Stimulated activated CD4-positive, alpha-beta T cell treated with anti-CD3 and anti-CD28 coated beads, Interleukin-2, amount 100 ng/mL, for 24 hours (primary cell): Measurements from ENCODE around the gene MYH7.

Experiments
- DNase-seq, 2 donors: peaks; one replicate each; pipeline ENCODE4 v3.0.0-alpha.2; 2020

MYH7 gene

GRCh38 chr14:23385642-23386265 is 49.7 kb downstream of the MYH7 start:
- no peak for DNase-seq

- no peak for DNase-seq
These were observed 50.2 kb downstream of the MYH7 start for GRCh38 chr14:23385244-23385641.

GRCh38 chr14:23384364-23385080 is 50.9 kb downstream of the MYH7 start:
- DNase-seq = no peak

GRCh38 chr14:23382731-23383440 is 52.6 kb downstream of the MYH7 start:
- no peak for DNase-seq

- DNase-seq = no peak
These were observed 53.2 kb downstream of the MYH7 start for GRCh38 chr14:23382276-23382675.

GRCh38 chr14:23381871-23382270 is 53.6 kb downstream of the MYH7 start:
- no peak for DNase-seq

- no peak for DNase-seq
These were observed 54.5 kb downstream of the MYH7 start for GRCh38 chr14:23380976-23381375.

GRCh38 chr14:23380197-23380914 is 55.1 kb downstream of the MYH7 start:
- no peak for DNase-seq

GRCh38 chr14:23379366-23380196 is 55.9 kb downstream of the MYH7 start:
- peak; percentile 72 to 74 for DNase-seq

- no peak for DNase-seq
These were observed 56.7 kb downstream of the MYH7 start for GRCh38 chr14:23378612-23379220.

GRCh38 chr14:23377573-23378563 is 57.6 kb downstream of the MYH7 start:
- no peak for DNase-seq

- DNase-seq = no peak
These were observed 58.3 kb downstream of the MYH7 start for GRCh38 chr14:23377198-23377550.

- no peak for DNase-seq
These were observed 58.8 kb downstream of the MYH7 start, which contains the start of gene CMTM5 for GRCh38 chr14:23376482-23377197. Gene CMTM5 (plus strand): TSS chr14:23377046. CDS start chr14:23377252, 206 bp downstream.

- DNase-seq = no peak
These were observed 59.8 kb downstream of the MYH7 start for GRCh38 chr14:23375527-23376251.

- no peak for DNase-seq
These were observed 62.4 kb downstream of the MYH7 start for GRCh38 chr14:23373041-23373440.

GRCh38 chr14:23372509-23372908 is 63.0 kb downstream of the MYH7 start, which contains the start of gene IL25:
Gene IL25 (plus strand): TSS chr14:23372809.
- DNase-seq = no peak

GRCh38 chr14:23371865-23372264 is 63.6 kb downstream of the MYH7 start:
- no peak for DNase-seq

- no peak for DNase-seq
These were observed 65.2 kb downstream of the MYH7 start for GRCh38 chr14:23370221-23370620.

- no peak for DNase-seq
These were observed 69.0 kb downstream of the MYH7 start for GRCh38 chr14:23366426-23366921.
